Activated CD4-positive, alpha-beta T cell treated with anti-CD3 and anti-CD28 coated beads, Interleukin-2, amount 10 ng/mL, durations not matched to agents 24 days and 14 days (primary cell): ENCODE measurements around the gene RAB4B. TPM values are rescaled to one million over a fixed set of nuclear protein-coding genes. Genes with fewer than 3 reads are reported as not detected.

Experiments used
- DNase-seq: peaks from one replicate; pipeline ENCODE4 v3.0.0; 2022
- H3K27ac Mint-ChIP-seq: one replicate; pipeline ENCODE4 v1.8.0; 2022; ENCODE audit warnings: mild to moderate bottlenecking, mixed read lengths
- H3K27me3 Mint-ChIP-seq: one replicate; pipeline ENCODE4 v1.8.0; 2022; ENCODE audit warnings: mixed read lengths
- H3K36me3 Mint-ChIP-seq: one replicate; pipeline ENCODE4 v1.8.0; 2022; ENCODE audit warnings: low read depth, mild to moderate bottlenecking, mixed read lengths
- H3K4me1 Mint-ChIP-seq: one replicate; pipeline ENCODE4 v1.8.0; 2021; ENCODE audit warnings: mixed read lengths
- H3K4me3 Mint-ChIP-seq: one replicate; pipeline ENCODE4 v1.8.0; 2022; ENCODE audit warnings: mild to moderate bottlenecking, moderate library complexity, mixed read lengths
- H3K9me3 Mint-ChIP-seq: one replicate; pipeline ENCODE4 v1.8.0; 2021; ENCODE audit warnings: mixed read lengths
- intact Hi-C: fragments of 100-400 bp; cut with micrococcal nuclease; formaldehyde crosslinking; loops from one replicate; pipeline ENCODE4 v1.15.1; 2023
- total RNA-seq: library from RNA; stranded (reverse); gene quantifications from 2 replicates; pipeline ENCODE4 v1.2.3, GENCODE V29; 2022

Gene RAB4B
- total RNA-seq, 1 donor from 2014 or later, result 36.3 TPM

- peaks cover 64% of the 10 kb centered on the region for H3K4me1 Mint-ChIP-seq
- peaks cover 43% of the 10 kb centered on the region for H3K36me3 Mint-ChIP-seq
- H3K27ac Mint-ChIP-seq, result peak overlapping the region; percentile 79
- H3K4me3 Mint-ChIP-seq, result peak overlapping the region; percentile 91
- H3K27me3 Mint-ChIP-seq, result no peaks in the 10 kb centered on the region
- intact Hi-C loops, result loop anchor here (2.0 kb wide), 1 partner anchor 49 kb away; the partner anchor contains the start of genes ACTMAP and SNRPA
- peak; percentile 83 for DNase-seq
- no peaks in the 10 kb centered on the region for H3K9me3 Mint-ChIP-seq
These were observed 21.7 kb downstream of the RAB4B start for GRCh38 chr19:40799558-40800338.

GRCh38 chr19:40800339-40800996 is 22.4 kb downstream of the RAB4B start:
- Mint-ChIP-seq H3K4me1 (peaks cover 71% of the 10 kb centered on the region), H3K27ac (peak overlapping the region; percentile 79), H3K36me3 (peaks cover 46% of the 10 kb centered on the region), H3K4me3 (peak overlapping the region; percentile 91), H3K9me3 (no peaks in the 10 kb centered on the region), H3K27me3 (no peaks in the 10 kb centered on the region)
- DNase-seq, result peak; percentile 68
- intact Hi-C loops, result no loop called here

- no peaks in the 10 kb centered on the region for H3K9me3 Mint-ChIP-seq
- intact Hi-C loops, result no loop called here
- no peaks in the 10 kb centered on the region for H3K27me3 Mint-ChIP-seq
- H3K27ac Mint-ChIP-seq, result no peak overlapping the region
- H3K4me3 Mint-ChIP-seq, result peak overlapping the region; percentile 91
- peaks cover 46% of the 10 kb centered on the region for H3K36me3 Mint-ChIP-seq
- H3K4me1 Mint-ChIP-seq, result peaks cover 77% of the 10 kb centered on the region
- peak; percentile 64 for DNase-seq
These were observed 22.9 kb downstream of the RAB4B start for GRCh38 chr19:40800997-40801377.

- Mint-ChIP-seq H3K27me3 (no peaks in the 10 kb centered on the region), H3K9me3 (no peaks in the 10 kb centered on the region), H3K36me3 (peaks cover 44% of the 10 kb centered on the region), H3K4me3 (peak overlapping the region; percentile 91), H3K4me1 (peaks cover 79% of the 10 kb centered on the region), H3K27ac (peak overlapping the region; percentile 92)
- no peak for DNase-seq
- intact Hi-C loops, result no loop called here
These were observed 23.6 kb downstream of the RAB4B start for GRCh38 chr19:40801426-40802299.

- no peaks in the 10 kb centered on the region for H3K27me3 Mint-ChIP-seq
- no peaks in the 10 kb centered on the region for H3K9me3 Mint-ChIP-seq
- intact Hi-C loops, result no loop called here
- peak overlapping the region; percentile 92 for H3K27ac Mint-ChIP-seq
- peaks cover 49% of the 10 kb centered on the region for H3K36me3 Mint-ChIP-seq
- peak overlapping the region; percentile 91 for H3K4me3 Mint-ChIP-seq
- DNase-seq, result peak; percentile 66
- H3K4me1 Mint-ChIP-seq, result peaks cover 80% of the 10 kb centered on the region
These were observed 24.5 kb downstream of the RAB4B start for GRCh38 chr19:40802300-40803169.

- peak overlapping the region; percentile 91 for H3K4me3 Mint-ChIP-seq
- DNase-seq, result peak; percentile 64
- H3K27ac Mint-ChIP-seq, result peak overlapping the region; percentile 92
- H3K9me3 Mint-ChIP-seq, result no peaks in the 10 kb centered on the region
- H3K27me3 Mint-ChIP-seq, result no peaks in the 10 kb centered on the region
- intact Hi-C loops, result no loop called here
- peaks cover 78% of the 10 kb centered on the region for H3K4me1 Mint-ChIP-seq
- peaks cover 56% of the 10 kb centered on the region for H3K36me3 Mint-ChIP-seq
These were observed 25.3 kb downstream of the RAB4B start for GRCh38 chr19:40803170-40803856.

GRCh38 chr19:40803857-40804782 is 26.1 kb downstream of the RAB4B start:
- peak; percentile 91 for DNase-seq
- H3K9me3 Mint-ChIP-seq, result no peaks in the 10 kb centered on the region
- H3K4me1 Mint-ChIP-seq, result peaks cover 74% of the 10 kb centered on the region
- no peaks in the 10 kb centered on the region for H3K27me3 Mint-ChIP-seq
- intact Hi-C loops, result no loop called here
- peak overlapping the region; percentile 92 for H3K27ac Mint-ChIP-seq
- peaks cover 57% of the 10 kb centered on the region for H3K36me3 Mint-ChIP-seq
- H3K4me3 Mint-ChIP-seq, result peak overlapping the region; percentile 91

- Mint-ChIP-seq H3K9me3 (no peaks in the 10 kb centered on the region), H3K4me3 (peak overlapping the region; percentile 91), H3K27me3 (no peaks in the 10 kb centered on the region), H3K4me1 (peaks cover 75% of the 10 kb centered on the region), H3K36me3 (peaks cover 58% of the 10 kb centered on the region), H3K27ac (peak overlapping the region; percentile 92)
- intact Hi-C loops, result no loop called here
- peak; percentile 69 for DNase-seq
These were observed 26.8 kb downstream of the RAB4B start for GRCh38 chr19:40804783-40805242.

- Mint-ChIP-seq H3K9me3 (no peaks in the 10 kb centered on the region), H3K4me3 (peak overlapping the region; percentile 91), H3K27ac (peak overlapping the region; percentile 92), H3K27me3 (no peaks in the 10 kb centered on the region), H3K36me3 (peaks cover 57% of the 10 kb centered on the region), H3K4me1 (peaks cover 76% of the 10 kb centered on the region)
- peak; percentile 86 for DNase-seq
- intact Hi-C loops, result no loop called here
These were observed 27.3 kb downstream of the RAB4B start for GRCh38 chr19:40805258-40805868.

- peak overlapping the region; percentile 77 for H3K4me3 Mint-ChIP-seq
- peaks cover 3% of the 10 kb centered on the region for H3K27me3 Mint-ChIP-seq
- peak; percentile 94 for DNase-seq
- H3K4me1 Mint-ChIP-seq, result peaks cover 76% of the 10 kb centered on the region
- peaks cover 54% of the 10 kb centered on the region for H3K36me3 Mint-ChIP-seq
- H3K27ac Mint-ChIP-seq, result peak overlapping the region; percentile 89
- intact Hi-C loops, result loop anchor here (1.0 to 2.0 kb wide), 2 partner anchors 56 to 144 kb away; partner anchors contain the start of genes ACTMAP and SNRPA
- H3K9me3 Mint-ChIP-seq, result no peaks in the 10 kb centered on the region
These were observed 28.5 kb downstream of the RAB4B start for GRCh38 chr19:40806423-40807146.
